ENCODE data around the gene RCC1. TPM values are rescaled to one million over a fixed set of nuclear protein-coding genes. Genes with fewer than 3 reads are reported as not detected.

Gene RCC1
- total RNA-seq, 1 experiment from 2014 or later, result 61.2 TPM

GRCh38 chr1:28534671-28535070 is 28.8 kb downstream of the RCC1 start:
- BruUV-seq (replicated peaks), result no TSS peak
- ChIA-PET POLR2A (no interaction called here), CTCF (no interaction called here)
- no peaks in the 10 kb centered on the region for H3K27me3 ChIP-seq (ENCODE audit: control insufficient read depth, insufficient read depth, low read length)
- no peaks in the 10 kb centered on the region for H3K9me3 ChIP-seq (ENCODE audit: control insufficient read depth, insufficient read depth, low read depth, low read length)
- TF ChIP-seq TCF7L2 (IDR thresholded peaks at IDR 0.05; ENCODE audit: low read depth, low read length), result no peak
- TF ChIP-seq REST (IDR thresholded peaks at IDR 0.05; ENCODE audit: insufficient read depth in 1 of 2, low read depth in 2 of 2, low read length in 1 of 2), result no peak
- no peak for TF ChIP-seq SIN3A (IDR thresholded peaks at IDR 0.05; ENCODE audit: borderline replicate concordance, insufficient read depth, low read depth, low read length)
- TF ChIP-seq POLR2AphosphoS5 (IDR thresholded peaks at IDR 0.05; ENCODE audit: low read depth, low read length), result no peak
- no peak for TF ChIP-seq CTCF (IDR thresholded peaks at IDR 0.05)
- peaks cover 4% of the 10 kb centered on the region; the same call in 1 of the 2 replicates for H3K36me3 ChIP-seq (ENCODE audit: control insufficient read depth, insufficient read depth, low read length)
- no peaks in the 10 kb centered on the region for H3K4me1 ChIP-seq (ENCODE audit: control insufficient read depth, insufficient read depth, low read length)
- intact Hi-C loops (cut with micrococcal nuclease; ENCODE audit: unreplicated experiment), result no loop called here
- ATAC-seq, result no peak
- DNase-seq (ENCODE audit: low read depth, low spot score), result no peak
- in situ Hi-C loops (cut with HindIII; ENCODE audit: low pct_unique_long_range_greater_than_20kb, low sequenced_read_pairs), result no loop called here
- no peak overlapping the region for H3K4me3 ChIP-seq (ENCODE audit: low read depth in 2 of 2, low read length in 2 of 2)
- no peak overlapping the region for H3K27ac ChIP-seq (ENCODE audit: low read length)

GRCh38 chr1:28535180-28535579 is 29.3 kb downstream of the RCC1 start:
- ChIA-PET POLR2A (no interaction called here), CTCF (no interaction called here)
- no peak overlapping the region for H3K27ac ChIP-seq (ENCODE audit: low read length)
- BruUV-seq (replicated peaks), result no TSS peak
- no peaks in the 10 kb centered on the region for H3K4me1 ChIP-seq (ENCODE audit: control insufficient read depth, insufficient read depth, low read length)
- intact Hi-C loops (cut with micrococcal nuclease; ENCODE audit: unreplicated experiment), result no loop called here
- ATAC-seq, result no peak
- H3K36me3 ChIP-seq (ENCODE audit: control insufficient read depth, insufficient read depth, low read length), result no peaks in the 10 kb centered on the region; the same call in 1 of the 2 replicates
- TF ChIP-seq POLR2AphosphoS5 (IDR thresholded peaks at IDR 0.05; ENCODE audit: low read depth, low read length), result no peak
- TF ChIP-seq CTCF (IDR thresholded peaks at IDR 0.05), result no peak
- no peak for TF ChIP-seq REST (IDR thresholded peaks at IDR 0.05; ENCODE audit: insufficient read depth in 1 of 2, low read depth in 2 of 2, low read length in 1 of 2)
- TF ChIP-seq SIN3A (IDR thresholded peaks at IDR 0.05; ENCODE audit: borderline replicate concordance, insufficient read depth, low read depth, low read length), result no peak
- no peak for TF ChIP-seq TCF7L2 (IDR thresholded peaks at IDR 0.05; ENCODE audit: low read depth, low read length)
- in situ Hi-C loops (cut with HindIII; ENCODE audit: low pct_unique_long_range_greater_than_20kb, low sequenced_read_pairs), result no loop called here
- no peak for DNase-seq (ENCODE audit: low read depth, low spot score)
- H3K9me3 ChIP-seq (ENCODE audit: control insufficient read depth, insufficient read depth, low read depth, low read length), result no peaks in the 10 kb centered on the region
- H3K27me3 ChIP-seq (ENCODE audit: control insufficient read depth, insufficient read depth, low read length), result no peaks in the 10 kb centered on the region
- H3K4me3 ChIP-seq (ENCODE audit: low read depth in 2 of 2, low read length in 2 of 2), result no peak overlapping the region

Measured in Panc1 (cell line).